Amniotic epithelial cell (primary cell): ENCODE results near the gene SLC25A44.
"Not testable (repeated sequence)": the region's sequence is repeated elsewhere in the genome, so short reads cannot be mapped to it uniquely, and the experiment has no call there.

Experiments used
- DNase-seq: peaks from one replicate; pipeline ENCODE4 v3.0.0-alpha.2; 2010; ENCODE audit warnings: low read depth

SLC25A44 gene

GRCh38 chr1:156163712-156164111 is 30.2 kb upstream of the SLC25A44 start:
- no peak for DNase-seq

- peak; percentile 31 for DNase-seq
Observed at GRCh38 chr1:156164125-156164831, 29.6 kb upstream of the SLC25A44 start.

GRCh38 chr1:156165083-156165482 is 28.8 kb upstream of the SLC25A44 start:
- DNase-seq, result no peak

- no peak for DNase-seq
Observed at GRCh38 chr1:156167536-156167935, 26.4 kb upstream of the SLC25A44 start.

GRCh38 chr1:156172696-156173470 is 21.0 kb upstream of the SLC25A44 start:
- no peak for DNase-seq

GRCh38 chr1:156176610-156177210 is 17.2 kb upstream of the SLC25A44 start:
- DNase-seq, result no peak

GRCh38 chr1:156177919-156178654 is 15.8 kb upstream of the SLC25A44 start:
- DNase-seq, result no peak

- DNase-seq, result no peak
Observed at GRCh38 chr1:156180471-156180870, 13.4 kb upstream of the SLC25A44 start.

- DNase-seq, result not testable (repeated sequence)
Observed at GRCh38 chr1:156181391-156181924, 12.4 kb upstream of the SLC25A44 start.

- DNase-seq, result not testable (repeated sequence)
Observed at GRCh38 chr1:156182010-156182779, 11.7 kb upstream of the SLC25A44 start.

GRCh38 chr1:156186347-156187177 is 7.3 kb upstream of the SLC25A44 start:
- DNase-seq, result peak; percentile 47

GRCh38 chr1:156190265-156190664 is 3.6 kb upstream of the SLC25A44 start:
- DNase-seq, result not testable (repeated sequence)

GRCh38 chr1:156191292-156191964 is 2.5 kb upstream of the SLC25A44 start:
- peak; percentile 41 for DNase-seq

GRCh38 chr1:156193208-156193487 is 756 bp upstream of the SLC25A44 start:
- no peak for DNase-seq

- no peak for DNase-seq
Observed at GRCh38 chr1:156194300-156194652, 372 bp downstream of the SLC25A44 start.

- DNase-seq, result no peak
Observed at GRCh38 chr1:156195853-156196252, 1.9 kb downstream of the SLC25A44 start.

- no peak for DNase-seq
Observed at GRCh38 chr1:156196445-156196844, 2.5 kb downstream of the SLC25A44 start.

- no peak for DNase-seq
Observed at GRCh38 chr1:156198831-156199349, 5.0 kb downstream of the SLC25A44 start.

- no peak for DNase-seq
Observed at GRCh38 chr1:156200044-156200443, 6.1 kb downstream of the SLC25A44 start.

- DNase-seq, result peak; percentile 94
Observed at GRCh38 chr1:156203331-156203730, 9.4 kb downstream of the SLC25A44 start.
